Liver (tissue), 9 donors: Measurements from ENCODE around the gene SLC36A3. TPM values are rescaled to one million over a fixed set of nuclear protein-coding genes. Genes with fewer than 3 reads are reported as not detected.

Experiments used
- DNase-seq: peaks from one replicate; pipeline ENCODE4 v3.0.0-alpha.2; 2017; ENCODE audit warnings: low spot score
- H3K27ac ChIP-seq, 2 donors: one replicate each; pipeline ENCODE4 v1.7.0; 2013; ENCODE audit warnings: inconsistent platforms in 2 of 2, low read length in 2 of 2, control low read depth in 1 of 2, low read depth in 1 of 2, mild to moderate bottlenecking in 1 of 2
- H3K27me3 ChIP-seq, 4 donors: one replicate each; pipeline versions ENCODE4 v1.6.1 to v1.7.0; 2013; ENCODE audit warnings: low read length in 3 of 4, inconsistent platforms in 1 of 4, mild to moderate bottlenecking in 1 of 4, moderate library complexity in 1 of 4; ENCODE audit not compliant: control insufficient read depth in 4 of 4, insufficient read depth in 4 of 4
- H3K36me3 ChIP-seq, 4 donors: one replicate each; pipeline versions ENCODE4 v1.6.1 to v1.7.0; 2013; ENCODE audit warnings: low read length in 3 of 4, mild to moderate bottlenecking in 3 of 4, low read depth in 1 of 4, moderate library complexity in 1 of 4; ENCODE audit not compliant: control insufficient read depth in 4 of 4, insufficient read depth in 3 of 4
- H3K4me1 ChIP-seq, 4 donors: one replicate each; pipeline versions ENCODE4 v1.6.1 to v1.7.0; 2013; ENCODE audit warnings: low read length in 3 of 4, mild to moderate bottlenecking in 3 of 4, moderate library complexity in 1 of 4; ENCODE audit not compliant: control insufficient read depth in 4 of 4, insufficient read depth in 4 of 4
- H3K4me3 ChIP-seq, 3 donors: one replicate each; pipeline versions ENCODE4 v1.6.1 to v1.7.0; 2013; ENCODE audit warnings: low read length in 3 of 3, control low read depth in 1 of 3, low read depth in 1 of 3, mild to moderate bottlenecking in 1 of 3
- H3K9ac ChIP-seq, 2 donors: one replicate each; pipeline ENCODE4 v1.7.0; 2013; ENCODE audit warnings: low read length in 2 of 2, mild to moderate bottlenecking in 2 of 2, moderate library complexity in 2 of 2, control low read depth in 1 of 2, low read depth in 1 of 2
- H3K9me3 ChIP-seq, 4 donors: one replicate each; pipeline versions ENCODE4 v1.6.1 to v1.7.0; 2013; ENCODE audit warnings: low read length in 3 of 4; ENCODE audit not compliant: control insufficient read depth in 4 of 4
- EGR1 ChIP-seq, 2 donors: IDR thresholded peaks; 2 replicates each; pipeline ENCODE4 v1.6.1; 2016 to 2018; ENCODE audit warnings: antibody characterized with exemption in 2 of 2, low read depth in 2 of 2
- FOXA1 ChIP-seq: IDR thresholded peaks from 2 replicates; pipeline ENCODE4 v1.6.1; 2016; ENCODE audit warnings: antibody characterized with exemption
- FOXA2 ChIP-seq: IDR thresholded peaks from 2 replicates; pipeline ENCODE4 v1.6.1; 2016; ENCODE audit warnings: antibody characterized with exemption
- GABPA ChIP-seq, 2 donors: IDR thresholded peaks in 1 of 2; conservative IDR thresholded peaks in 1 of 2; 2 replicates each; pipeline ENCODE4 v1.6.1; 2016; ENCODE audit warnings: antibody characterized with exemption in 2 of 2, mild to moderate bottlenecking in 1 of 2, moderate library complexity in 1 of 2
- HNF4A ChIP-seq, 2 donors: conservative IDR thresholded peaks; 2 replicates each; pipeline ENCODE4 v1.6.1; 2016; ENCODE audit warnings: antibody characterized with exemption in 2 of 2, mild to moderate bottlenecking in 2 of 2
- HNF4G ChIP-seq: IDR thresholded peaks from 2 replicates; pipeline ENCODE4 v1.6.1; 2016; ENCODE audit warnings: antibody characterized with exemption
- NR2F2 ChIP-seq: IDR thresholded peaks from 2 replicates; pipeline ENCODE4 v1.6.1; 2016; ENCODE audit warnings: antibody characterized with exemption
- RAD21 ChIP-seq, 2 donors: IDR thresholded peaks; 2 replicates each; pipeline ENCODE4 v1.6.1; 2016; ENCODE audit warnings: antibody characterized with exemption in 2 of 2, mild to moderate bottlenecking in 2 of 2
- RXRA ChIP-seq, 2 donors: IDR thresholded peaks; 2 replicates each; pipeline ENCODE4 v1.6.1; 2017 to 2018; ENCODE audit warnings: antibody characterized with exemption in 2 of 2, mild to moderate bottlenecking in 1 of 2
- SP1 ChIP-seq: IDR thresholded peaks from 2 replicates; pipeline ENCODE4 v1.6.1; 2018; ENCODE audit warnings: antibody characterized with exemption, mild to moderate bottlenecking
- TAF1 ChIP-seq: conservative IDR thresholded peaks from 2 replicates; pipeline ENCODE4 v1.6.1; 2016; ENCODE audit warnings: antibody characterized with exemption, mild to moderate bottlenecking
- YY1 ChIP-seq: IDR thresholded peaks from 2 replicates; pipeline ENCODE4 v1.6.1; 2016; ENCODE audit warnings: antibody characterized with exemption, mild to moderate bottlenecking
- WGBS: extraction: QIAGEN DNeasy Blood & Tissue Kit; methylation state at CpG from one replicate; pipeline ENCODE4 v1.1.7; 2013; 5-methylcytosine and 5-hydroxymethylcytosine counted together
- polyA plus RNA-seq, 2 donors: library from polyadenylated mRNA; stranded (reverse) in 1 of 2; unstranded in 1 of 2; fragments of 200-250 nt in 1 of 2; fragments of >200 nt in 1 of 2; fragmentation: Nextera tagmentation in 1 of 2; extraction: Ambion mirVana in 1 of 2; gene quantifications; one replicate each; pipeline versions ENCODE4 v1.2.1 to v1.2.3, GENCODE V29; 2013 to 2015
- total RNA-seq, 2 donors: library from RNA; depleted of rRNA; stranded (reverse); fragments of >200 nt; gene quantifications; one replicate each; pipeline ENCODE4 v1.2.3, GENCODE V29; 2014
- TF ChIP-seq, protein P1 (sequence below): IDR thresholded peaks from 2 replicates; pipeline ENCODE4 v1.6.1; 2016; ENCODE audit warnings: antibody characterized with exemption
- TF ChIP-seq, protein P2 (sequence below): fragments of 150-350 bp; IDR thresholded peaks from 2 replicates; pipeline ENCODE4 v1.5.1; 2017; ENCODE audit warnings: improper control_type of control experiment, low read depth, low read length; ENCODE audit not compliant: missing input control
- TF ChIP-seq, protein P3 (sequence below): IDR thresholded peaks from 2 replicates; pipeline ENCODE4 v1.6.1; 2016; ENCODE audit warnings: antibody characterized with exemption
- TF ChIP-seq, protein P4 (sequence below): IDR thresholded peaks from 2 replicates; pipeline ENCODE4 v1.6.1; 2016; ENCODE audit warnings: antibody characterized with exemption, mild to moderate bottlenecking
- TF ChIP-seq, protein P5 (sequence below): IDR thresholded peaks from 2 replicates; pipeline ENCODE4 v1.6.1; 2016; ENCODE audit warnings: antibody characterized with exemption
- donor health status: healthy.
- donor health status: healthy.
- donor health status: healthy.
- donor health status: healthy.
- donor health status: healthy.

SLC36A3 gene
- total and polyA plus RNA-seq, 4 donors: not detected

DNA sequence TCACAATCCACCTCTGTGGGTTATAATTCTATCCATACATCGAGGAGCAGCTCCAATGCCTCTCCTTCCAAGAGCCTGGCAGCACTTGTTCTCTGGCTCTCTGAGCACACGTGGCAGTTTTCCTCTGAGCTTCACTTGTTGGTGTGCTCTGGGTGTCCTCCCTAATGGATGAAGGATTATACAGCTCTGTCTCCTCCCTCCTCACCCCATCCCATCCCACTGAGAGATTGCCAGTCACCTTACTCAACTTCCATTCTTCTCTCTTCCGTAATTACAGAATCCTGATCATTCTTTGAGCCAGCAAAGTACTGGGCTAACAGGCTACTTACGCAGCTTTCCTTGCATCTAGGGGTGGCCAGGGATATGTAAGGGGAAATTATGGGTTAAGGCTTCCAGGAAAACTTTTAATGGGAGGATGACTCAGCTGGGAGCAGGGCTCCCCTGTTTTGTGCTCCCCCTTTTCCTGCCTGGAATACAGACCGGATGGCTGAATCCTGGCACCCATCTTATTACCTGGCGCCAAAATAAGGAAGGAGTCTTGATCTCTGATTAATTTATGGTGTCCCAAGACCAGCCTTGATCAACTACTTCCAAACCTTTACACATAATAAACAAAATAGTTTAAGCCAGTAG, 73.4 kb downstream of the SLC36A3 start:
- Histone ChIP-seq H3K9ac (no peak overlapping the region), H3K27ac (no peak overlapping the region), H3K36me3 (no peaks in the 10 kb centered on the region), H3K9me3 (no peaks in the 10 kb centered on the region), H3K4me3 (no peak overlapping the region), H3K27me3 (no peaks in the 10 kb centered on the region), H3K4me1 (peaks cover 2 to 14% (median 9%) of the 10 kb centered on the region in 4 donors)
- TF ChIP-seq NR2F2 (no peak), RAD21 (IDR thresholded peaks at IDR 0.05) (no peak), YY1 (no peak), HNF4A (conservative IDR thresholded peaks at IDR 0.05) (no peak), SP1 (no peak), RXRA (IDR thresholded peaks at IDR 0.05) (no peak), GABPA (IDR thresholded peaks at IDR 0.05 in 1 of 2, conservative IDR thresholded peaks at IDR 0.05 in 1 of 2) (no peak), HNF4G (no peak), FOXA2 (no peak), FOXA1 (no peak), TAF1 (no peak)
- TF ChIP-seq, protein P1, sequence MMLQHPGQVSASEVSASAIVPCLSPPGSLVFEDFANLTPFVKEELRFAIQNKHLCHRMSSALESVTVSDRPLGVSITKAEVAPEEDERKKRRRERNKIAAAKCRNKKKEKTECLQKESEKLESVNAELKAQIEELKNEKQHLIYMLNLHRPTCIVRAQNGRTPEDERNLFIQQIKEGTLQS: no peak
- TF ChIP-seq, protein P2, sequence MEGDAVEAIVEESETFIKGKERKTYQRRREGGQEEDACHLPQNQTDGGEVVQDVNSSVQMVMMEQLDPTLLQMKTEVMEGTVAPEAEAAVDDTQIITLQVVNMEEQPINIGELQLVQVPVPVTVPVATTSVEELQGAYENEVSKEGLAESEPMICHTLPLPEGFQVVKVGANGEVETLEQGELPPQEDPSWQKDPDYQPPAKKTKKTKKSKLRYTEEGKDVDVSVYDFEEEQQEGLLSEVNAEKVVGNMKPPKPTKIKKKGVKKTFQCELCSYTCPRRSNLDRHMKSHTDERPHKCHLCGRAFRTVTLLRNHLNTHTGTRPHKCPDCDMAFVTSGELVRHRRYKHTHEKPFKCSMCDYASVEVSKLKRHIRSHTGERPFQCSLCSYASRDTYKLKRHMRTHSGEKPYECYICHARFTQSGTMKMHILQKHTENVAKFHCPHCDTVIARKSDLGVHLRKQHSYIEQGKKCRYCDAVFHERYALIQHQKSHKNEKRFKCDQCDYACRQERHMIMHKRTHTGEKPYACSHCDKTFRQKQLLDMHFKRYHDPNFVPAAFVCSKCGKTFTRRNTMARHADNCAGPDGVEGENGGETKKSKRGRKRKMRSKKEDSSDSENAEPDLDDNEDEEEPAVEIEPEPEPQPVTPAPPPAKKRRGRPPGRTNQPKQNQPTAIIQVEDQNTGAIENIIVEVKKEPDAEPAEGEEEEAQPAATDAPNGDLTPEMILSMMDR: no peak
- TF ChIP-seq, protein P3, sequence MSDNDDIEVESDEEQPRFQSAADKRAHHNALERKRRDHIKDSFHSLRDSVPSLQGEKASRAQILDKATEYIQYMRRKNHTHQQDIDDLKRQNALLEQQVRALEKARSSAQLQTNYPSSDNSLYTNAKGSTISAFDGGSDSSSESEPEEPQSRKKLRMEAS: no peak
- TF ChIP-seq, protein P4, sequence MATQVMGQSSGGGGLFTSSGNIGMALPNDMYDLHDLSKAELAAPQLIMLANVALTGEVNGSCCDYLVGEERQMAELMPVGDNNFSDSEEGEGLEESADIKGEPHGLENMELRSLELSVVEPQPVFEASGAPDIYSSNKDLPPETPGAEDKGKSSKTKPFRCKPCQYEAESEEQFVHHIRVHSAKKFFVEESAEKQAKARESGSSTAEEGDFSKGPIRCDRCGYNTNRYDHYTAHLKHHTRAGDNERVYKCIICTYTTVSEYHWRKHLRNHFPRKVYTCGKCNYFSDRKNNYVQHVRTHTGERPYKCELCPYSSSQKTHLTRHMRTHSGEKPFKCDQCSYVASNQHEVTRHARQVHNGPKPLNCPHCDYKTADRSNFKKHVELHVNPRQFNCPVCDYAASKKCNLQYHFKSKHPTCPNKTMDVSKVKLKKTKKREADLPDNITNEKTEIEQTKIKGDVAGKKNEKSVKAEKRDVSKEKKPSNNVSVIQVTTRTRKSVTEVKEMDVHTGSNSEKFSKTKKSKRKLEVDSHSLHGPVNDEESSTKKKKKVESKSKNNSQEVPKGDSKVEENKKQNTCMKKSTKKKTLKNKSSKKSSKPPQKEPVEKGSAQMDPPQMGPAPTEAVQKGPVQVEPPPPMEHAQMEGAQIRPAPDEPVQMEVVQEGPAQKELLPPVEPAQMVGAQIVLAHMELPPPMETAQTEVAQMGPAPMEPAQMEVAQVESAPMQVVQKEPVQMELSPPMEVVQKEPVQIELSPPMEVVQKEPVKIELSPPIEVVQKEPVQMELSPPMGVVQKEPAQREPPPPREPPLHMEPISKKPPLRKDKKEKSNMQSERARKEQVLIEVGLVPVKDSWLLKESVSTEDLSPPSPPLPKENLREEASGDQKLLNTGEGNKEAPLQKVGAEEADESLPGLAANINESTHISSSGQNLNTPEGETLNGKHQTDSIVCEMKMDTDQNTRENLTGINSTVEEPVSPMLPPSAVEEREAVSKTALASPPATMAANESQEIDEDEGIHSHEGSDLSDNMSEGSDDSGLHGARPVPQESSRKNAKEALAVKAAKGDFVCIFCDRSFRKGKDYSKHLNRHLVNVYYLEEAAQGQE: no peak
- no peak for DNase-seq
- WGBS: 76% methylated on average over 6 of the region's 6 CpGs

DNA sequence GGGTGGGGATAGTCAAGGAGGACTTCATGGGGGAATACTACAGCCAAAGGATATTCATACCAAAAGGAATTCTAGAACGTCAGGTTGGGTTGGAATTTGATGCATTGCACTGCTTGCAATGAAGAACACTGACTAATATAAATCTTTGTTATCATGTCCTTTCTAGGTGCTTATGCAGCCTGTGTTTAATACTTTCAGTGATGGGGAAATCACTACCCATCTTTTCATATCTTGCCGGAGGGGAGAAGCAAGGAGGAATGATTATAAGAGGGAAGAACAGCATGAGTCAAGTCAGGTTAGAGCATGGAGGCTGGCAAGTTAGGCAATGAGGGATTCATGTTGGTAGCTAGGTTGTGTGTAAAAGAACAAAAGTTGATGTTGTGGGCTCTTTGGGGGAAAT, 74.6 kb downstream of the SLC36A3 start:
- H3K4me1 ChIP-seq: peaks cover 0 to 3% (median under 1%) of the 10 kb centered on the region in 4 donors
- 83% methylated on average over 2 of the region's 2 CpGs for WGBS

More for the DNA sequence above, 74.6 kb downstream of the SLC36A3 start:
- Histone ChIP-seq H3K9me3 (no peaks in the 10 kb centered on the region), H3K27me3 (no peaks in the 10 kb centered on the region), H3K9ac (no peak overlapping the region), H3K4me3 (no peak overlapping the region), H3K36me3 (no peaks in the 10 kb centered on the region), H3K27ac (no peak overlapping the region)
- no peak for DNase-seq
- TF ChIP-seq YY1 (no peak), TAF1 (no peak), HNF4A (conservative IDR thresholded peaks at IDR 0.05) (no peak), SP1 (no peak), EGR1 (IDR thresholded peaks at IDR 0.05; ENCODE audit: low read depth in 2 of 2) (no peak)
- TF ChIP-seq, protein P3: no peak
- TF ChIP-seq, protein P2: no peak
- TF ChIP-seq, protein P5, sequence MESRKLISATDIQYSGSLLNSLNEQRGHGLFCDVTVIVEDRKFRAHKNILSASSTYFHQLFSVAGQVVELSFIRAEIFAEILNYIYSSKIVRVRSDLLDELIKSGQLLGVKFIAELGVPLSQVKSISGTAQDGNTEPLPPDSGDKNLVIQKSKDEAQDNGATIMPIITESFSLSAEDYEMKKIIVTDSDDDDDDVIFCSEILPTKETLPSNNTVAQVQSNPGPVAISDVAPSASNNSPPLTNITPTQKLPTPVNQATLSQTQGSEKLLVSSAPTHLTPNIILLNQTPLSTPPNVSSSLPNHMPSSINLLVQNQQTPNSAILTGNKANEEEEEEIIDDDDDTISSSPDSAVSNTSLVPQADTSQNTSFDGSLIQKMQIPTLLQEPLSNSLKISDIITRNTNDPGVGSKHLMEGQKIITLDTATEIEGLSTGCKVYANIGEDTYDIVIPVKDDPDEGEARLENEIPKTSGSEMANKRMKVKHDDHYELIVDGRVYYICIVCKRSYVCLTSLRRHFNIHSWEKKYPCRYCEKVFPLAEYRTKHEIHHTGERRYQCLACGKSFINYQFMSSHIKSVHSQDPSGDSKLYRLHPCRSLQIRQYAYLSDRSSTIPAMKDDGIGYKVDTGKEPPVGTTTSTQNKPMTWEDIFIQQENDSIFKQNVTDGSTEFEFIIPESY: no peak
